Measurements from ENCODE around the gene EPB41L3. TPM values are rescaled to one million over a fixed set of nuclear protein-coding genes. Genes with fewer than 3 reads are reported as not detected.

The EPB41L3 gene
- total RNA-seq, 1 donor from 2014 or later = 6.3 TPM

DNA sequence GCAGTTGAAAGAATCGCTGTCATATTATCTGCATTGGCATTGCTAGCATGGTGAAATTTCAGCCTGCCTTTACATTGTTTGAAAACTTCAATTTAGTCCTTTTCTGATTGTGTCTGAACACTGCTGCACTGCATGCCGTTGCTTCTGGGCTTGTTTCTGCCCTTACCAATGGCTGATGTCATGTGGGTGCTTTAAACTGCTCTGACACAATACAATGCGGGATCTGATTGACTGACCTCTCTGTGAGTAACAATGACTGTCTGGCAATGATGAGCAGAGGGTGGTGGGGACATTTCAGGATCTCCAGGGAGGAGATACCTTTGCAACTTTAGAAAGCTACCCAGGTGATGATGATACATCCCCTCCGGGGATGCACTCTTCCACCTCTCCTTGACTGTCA lies 128.8 kb downstream of the EPB41L3 start:
- Histone ChIP-seq H3K36me3 (no peaks in the 10 kb centered on the region), H3K27ac (replicated peaks) (no peak overlapping the region), H3K4me1 (no peaks in the 10 kb centered on the region), H3K4me3 (no peak overlapping the region), H3K9me3 (replicated peaks) (no peaks in the 10 kb centered on the region), H3K27me3 (ENCODE audit: low read depth) (no peaks in the 10 kb centered on the region)
- intact Hi-C loops (cut with micrococcal nuclease) = no loop called here
- no peak for DNase-seq
- TF ChIP-seq, protein P1, sequence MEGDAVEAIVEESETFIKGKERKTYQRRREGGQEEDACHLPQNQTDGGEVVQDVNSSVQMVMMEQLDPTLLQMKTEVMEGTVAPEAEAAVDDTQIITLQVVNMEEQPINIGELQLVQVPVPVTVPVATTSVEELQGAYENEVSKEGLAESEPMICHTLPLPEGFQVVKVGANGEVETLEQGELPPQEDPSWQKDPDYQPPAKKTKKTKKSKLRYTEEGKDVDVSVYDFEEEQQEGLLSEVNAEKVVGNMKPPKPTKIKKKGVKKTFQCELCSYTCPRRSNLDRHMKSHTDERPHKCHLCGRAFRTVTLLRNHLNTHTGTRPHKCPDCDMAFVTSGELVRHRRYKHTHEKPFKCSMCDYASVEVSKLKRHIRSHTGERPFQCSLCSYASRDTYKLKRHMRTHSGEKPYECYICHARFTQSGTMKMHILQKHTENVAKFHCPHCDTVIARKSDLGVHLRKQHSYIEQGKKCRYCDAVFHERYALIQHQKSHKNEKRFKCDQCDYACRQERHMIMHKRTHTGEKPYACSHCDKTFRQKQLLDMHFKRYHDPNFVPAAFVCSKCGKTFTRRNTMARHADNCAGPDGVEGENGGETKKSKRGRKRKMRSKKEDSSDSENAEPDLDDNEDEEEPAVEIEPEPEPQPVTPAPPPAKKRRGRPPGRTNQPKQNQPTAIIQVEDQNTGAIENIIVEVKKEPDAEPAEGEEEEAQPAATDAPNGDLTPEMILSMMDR (IDR thresholded peaks at IDR 0.05; ENCODE audit: borderline replicate concordance) = no peak

DNA sequence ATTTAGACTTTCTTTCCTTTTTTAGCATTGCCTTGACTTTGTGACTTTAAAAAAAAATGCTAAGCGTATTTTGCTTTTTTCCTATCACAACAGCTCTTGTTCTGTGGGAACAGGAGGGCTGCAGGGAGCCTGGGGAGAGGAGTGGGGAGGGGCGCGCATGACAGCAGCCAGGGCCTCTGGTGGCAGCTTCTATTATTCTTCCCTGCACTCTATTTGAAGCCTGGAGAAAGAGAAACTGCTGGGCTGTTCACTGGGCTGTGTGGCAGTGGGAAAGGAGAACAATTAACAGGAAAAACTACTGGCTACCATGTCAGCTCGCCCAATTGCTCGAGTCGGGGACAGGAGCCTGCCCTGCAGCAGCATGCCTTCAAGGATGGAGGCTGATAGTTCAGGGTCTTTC lies 129.3 kb downstream of the EPB41L3 start:
- H3K9me3 ChIP-seq (replicated peaks) = no peaks in the 10 kb centered on the region
- H3K27ac ChIP-seq (replicated peaks) = no peak overlapping the region
- H3K4me1 ChIP-seq = no peaks in the 10 kb centered on the region
- H3K27me3 ChIP-seq (ENCODE audit: low read depth) = no peaks in the 10 kb centered on the region
- DNase-seq = no peak
- TF ChIP-seq, protein P1 (IDR thresholded peaks at IDR 0.05; ENCODE audit: borderline replicate concordance) = no peak
- H3K4me3 ChIP-seq = no peak overlapping the region
- H3K36me3 ChIP-seq = no peaks in the 10 kb centered on the region
- intact Hi-C loops (cut with micrococcal nuclease) = no loop called here

DNA sequence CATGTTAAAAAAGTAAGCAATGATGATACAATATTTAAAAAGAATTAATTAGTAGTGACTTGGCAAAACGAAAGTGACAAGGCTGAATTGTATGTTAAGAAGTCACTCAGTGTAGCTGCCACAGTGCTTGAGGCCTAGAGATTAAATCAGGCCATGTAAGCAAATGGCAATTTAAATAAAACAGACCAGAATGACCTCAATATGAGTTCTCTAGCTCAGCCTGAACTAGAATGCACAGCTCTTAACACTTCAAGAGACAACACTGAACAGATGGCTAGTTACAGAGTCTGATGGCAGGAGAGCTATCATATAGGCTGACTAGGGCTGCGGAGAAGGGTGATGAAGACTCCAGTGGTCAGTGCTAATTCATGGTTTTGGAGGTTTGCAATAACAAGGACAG lies 130.3 kb downstream of the EPB41L3 start:
- DNase-seq = no peak
- intact Hi-C loops (cut with micrococcal nuclease) = no loop called here
- no peaks in the 10 kb centered on the region for H3K4me1 ChIP-seq
- no peaks in the 10 kb centered on the region for H3K27me3 ChIP-seq (ENCODE audit: low read depth)
- TF ChIP-seq, protein P1 (IDR thresholded peaks at IDR 0.05; ENCODE audit: borderline replicate concordance) = no peak
- H3K36me3 ChIP-seq = no peaks in the 10 kb centered on the region
- H3K4me3 ChIP-seq = no peak overlapping the region
- no peaks in the 10 kb centered on the region for H3K9me3 ChIP-seq (replicated peaks)
- no peak overlapping the region for H3K27ac ChIP-seq (replicated peaks)

DNA sequence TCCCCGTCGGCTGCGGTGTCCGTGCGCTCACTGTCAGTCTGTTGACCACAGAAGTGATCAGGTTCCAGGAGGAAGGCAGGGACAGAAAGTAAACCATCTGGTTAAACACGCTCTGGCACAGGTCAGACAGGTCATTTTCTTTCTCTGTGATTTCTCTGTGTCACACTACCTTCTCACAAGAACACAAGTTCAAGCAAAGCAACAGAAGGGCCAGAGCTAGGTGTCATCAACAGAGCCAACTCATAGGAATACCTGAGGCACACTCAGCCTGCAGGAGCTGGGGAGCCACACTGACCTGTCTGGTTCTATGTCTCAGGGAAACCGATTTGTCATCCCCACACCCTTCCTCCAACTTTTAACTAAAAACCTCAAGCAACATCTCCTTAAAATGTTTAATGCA lies 133.2 kb downstream of the EPB41L3 start:
- intact Hi-C loops (cut with micrococcal nuclease) = no loop called here
- TF ChIP-seq, protein P1 (IDR thresholded peaks at IDR 0.05; ENCODE audit: borderline replicate concordance) = no peak
- no peak overlapping the region for H3K4me3 ChIP-seq

DNA sequence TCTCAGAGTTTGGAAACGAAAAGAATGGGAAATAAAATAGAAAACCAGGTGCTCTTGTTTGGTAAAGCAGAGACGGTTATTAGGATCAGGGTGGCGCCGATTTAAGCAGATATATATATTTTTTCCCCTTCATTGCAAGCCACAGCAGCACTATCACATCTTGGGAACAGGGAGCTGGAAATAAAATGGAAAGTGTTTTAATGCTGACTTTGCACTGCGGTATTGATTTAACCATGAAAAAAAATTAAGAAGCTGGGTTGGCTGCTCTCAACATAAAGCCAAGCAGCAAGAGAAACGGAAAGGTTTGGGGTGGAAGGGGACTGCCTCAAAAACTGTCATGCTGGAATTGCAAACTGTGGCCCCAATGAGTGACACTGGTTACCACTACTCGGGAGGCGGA lies 145.5 kb downstream of the EPB41L3 start:
- TF ChIP-seq, protein P1 (IDR thresholded peaks at IDR 0.05; ENCODE audit: borderline replicate concordance) = no peak
- H3K36me3 ChIP-seq = peaks cover 14% of the 10 kb centered on the region
- H3K9me3 ChIP-seq (replicated peaks) = no peaks in the 10 kb centered on the region
- DNase-seq = no peak
- H3K27ac ChIP-seq (replicated peaks) = no peak overlapping the region
- no peaks in the 10 kb centered on the region for H3K4me1 ChIP-seq
- intact Hi-C loops (cut with micrococcal nuclease) = no loop called here
- no peak overlapping the region for H3K4me3 ChIP-seq
- no peaks in the 10 kb centered on the region for H3K27me3 ChIP-seq (ENCODE audit: low read depth)

More for the DNA sequence above, 133.2 kb downstream of the EPB41L3 start:
- H3K9me3 ChIP-seq (replicated peaks) = no peaks in the 10 kb centered on the region
- no peaks in the 10 kb centered on the region for H3K36me3 ChIP-seq
- DNase-seq = no peak
- H3K27me3 ChIP-seq (ENCODE audit: low read depth) = no peaks in the 10 kb centered on the region
- no peaks in the 10 kb centered on the region for H3K4me1 ChIP-seq
- no peak overlapping the region for H3K27ac ChIP-seq (replicated peaks)

DNA sequence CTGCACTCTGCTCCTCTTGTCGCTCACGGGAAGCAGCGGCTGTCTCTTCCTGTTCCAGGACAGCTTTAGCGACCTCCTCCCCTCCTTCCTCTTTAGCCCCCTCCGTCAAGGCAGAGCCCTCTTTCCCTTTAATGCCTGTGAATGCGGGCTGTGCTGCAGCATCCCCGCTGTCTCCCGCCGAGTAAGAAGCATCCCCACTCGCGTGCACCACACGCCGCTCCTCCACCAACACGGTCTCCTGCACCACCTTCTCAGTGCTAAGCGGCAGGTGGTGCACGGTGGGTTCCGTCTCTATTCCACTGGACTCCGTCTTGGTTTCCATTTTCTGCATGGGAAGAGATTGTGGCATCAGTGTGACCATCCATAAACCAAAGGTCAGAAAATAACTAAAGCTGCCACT lies 146.7 kb downstream of the EPB41L3 start:
- Histone ChIP-seq H3K27me3 (ENCODE audit: low read depth) (no peaks in the 10 kb centered on the region), H3K27ac (replicated peaks) (no peak overlapping the region), H3K9me3 (replicated peaks) (no peaks in the 10 kb centered on the region), H3K36me3 (peaks cover 14% of the 10 kb centered on the region), H3K4me3 (no peak overlapping the region), H3K4me1 (no peaks in the 10 kb centered on the region)
- no peak for DNase-seq
- intact Hi-C loops (cut with micrococcal nuclease) = no loop called here
- TF ChIP-seq, protein P1 (IDR thresholded peaks at IDR 0.05; ENCODE audit: borderline replicate concordance) = no peak

All from left ventricle myocardium inferior (tissue), 1 donor.